HG02759 (cell line): ENCODE results near the gene SYT1.
A peak's percentile ranks its signal among the peaks of the same experiment; 100 is the strongest.

ENCODE experiments used
- ATAC-seq: cut with Tn5 transposase; IDR thresholded peaks from one replicate; pipeline ENCODE4 v1.9.1; 2021; ENCODE audit warnings: mild to moderate bottlenecking, moderate library complexity; ENCODE audit not compliant: unreplicated experiment

The SYT1 gene

DNA sequence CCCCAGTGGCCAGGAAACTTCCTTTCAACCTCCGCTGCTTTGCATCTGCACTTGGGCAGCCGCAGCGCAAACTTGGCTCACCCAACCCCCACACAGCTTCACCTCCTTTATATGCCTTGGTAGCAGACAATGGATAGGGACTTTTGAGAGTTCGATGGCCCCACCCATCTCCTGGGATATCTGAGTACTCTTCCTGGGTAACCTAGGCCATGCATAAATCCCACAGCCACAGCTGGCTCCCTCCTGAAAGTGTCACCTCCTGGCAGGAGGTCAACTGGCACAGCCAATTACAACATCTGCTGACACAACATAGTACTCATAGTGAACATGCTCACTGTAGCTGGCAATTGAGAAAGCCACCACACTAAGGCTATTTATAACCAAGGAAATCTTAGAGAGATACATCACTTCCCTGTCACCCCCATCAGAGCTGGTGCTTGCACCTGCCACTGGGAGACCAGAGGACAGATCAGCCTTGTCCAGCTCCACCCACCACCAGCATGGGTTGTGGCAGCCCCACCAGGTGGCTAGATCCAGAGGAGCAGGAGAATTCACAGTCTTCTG is 410.0 kb downstream of the SYT1 start:
- peak; percentile 68 for ATAC-seq

DNA sequence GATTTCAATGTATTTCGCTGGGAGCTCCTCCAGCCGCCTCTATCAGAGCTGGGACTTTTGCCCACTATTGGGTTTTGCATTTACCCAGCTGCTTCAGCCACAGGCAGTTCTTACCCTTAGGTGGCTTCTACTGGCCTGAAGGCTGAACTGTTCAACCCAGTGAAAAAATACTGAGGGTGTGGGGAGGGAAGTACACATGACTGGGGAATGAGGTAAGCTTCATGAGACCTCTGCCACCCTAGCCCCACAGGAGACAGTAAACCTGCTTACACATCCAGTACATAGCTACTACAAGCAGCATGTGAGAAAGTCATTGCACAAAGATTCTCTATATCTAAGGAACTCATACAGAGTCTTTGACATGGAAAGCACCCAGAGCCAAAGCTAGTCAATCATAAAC is 411.1 kb downstream of the SYT1 start:
- no peak for ATAC-seq

DNA sequence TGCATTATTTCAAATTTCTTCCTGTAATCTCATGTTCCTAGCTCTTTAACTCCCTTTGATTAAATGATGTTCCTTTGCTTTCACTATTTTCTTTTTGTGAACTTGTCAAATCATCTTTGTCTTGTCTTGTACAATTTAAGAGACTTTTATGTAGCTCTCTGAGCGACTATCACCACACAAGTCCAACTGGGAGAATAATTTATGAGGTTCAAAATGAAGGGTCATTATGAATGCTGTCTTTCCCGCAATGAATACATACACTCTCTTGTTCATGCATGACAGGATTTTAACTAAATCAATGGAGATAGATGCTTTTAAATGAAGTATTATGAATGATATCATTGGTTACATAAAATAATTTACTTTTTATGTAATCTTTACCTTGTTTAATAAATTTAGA is 418.8 kb downstream of the SYT1 start:
- ATAC-seq, result no peak

DNA sequence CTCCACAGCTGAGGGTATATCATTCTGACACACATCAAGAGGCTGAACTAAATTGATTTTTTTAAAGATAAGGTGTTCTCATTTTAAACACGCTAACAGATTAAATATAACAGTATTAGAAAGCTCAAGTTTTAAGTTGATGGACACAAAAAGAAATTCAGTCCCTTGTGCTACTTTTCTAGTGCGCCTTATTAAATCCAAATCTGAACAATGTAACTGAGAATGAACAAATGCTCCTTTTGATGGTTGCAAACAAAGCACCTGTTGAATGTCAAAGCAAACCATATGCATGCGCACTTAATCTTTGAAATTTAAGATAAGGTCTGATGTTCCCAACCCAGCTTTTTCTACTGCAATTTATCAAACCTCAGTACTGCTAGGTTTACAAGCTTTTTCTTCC is 424.3 kb downstream of the SYT1 start:
- no peak for ATAC-seq

DNA sequence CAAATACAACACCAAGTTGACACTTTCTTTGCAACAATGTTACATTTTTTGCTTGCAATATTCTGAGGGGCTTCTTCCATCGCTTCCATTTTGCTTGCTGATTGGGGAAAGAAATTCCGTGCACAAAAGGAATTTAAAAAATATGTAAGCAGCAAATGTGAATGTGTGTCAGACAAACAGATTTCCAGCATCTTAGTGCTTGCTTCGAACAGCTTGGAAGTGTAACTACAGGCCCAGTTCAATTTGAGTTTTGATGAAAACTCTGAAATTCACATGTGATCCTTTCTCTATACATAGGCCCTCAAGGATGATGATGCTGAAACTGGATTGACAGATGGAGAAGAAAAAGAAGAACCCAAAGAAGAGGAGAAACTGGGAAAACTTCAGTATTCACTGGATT is 427.1 kb downstream of the SYT1 start:
- no peak for ATAC-seq

DNA sequence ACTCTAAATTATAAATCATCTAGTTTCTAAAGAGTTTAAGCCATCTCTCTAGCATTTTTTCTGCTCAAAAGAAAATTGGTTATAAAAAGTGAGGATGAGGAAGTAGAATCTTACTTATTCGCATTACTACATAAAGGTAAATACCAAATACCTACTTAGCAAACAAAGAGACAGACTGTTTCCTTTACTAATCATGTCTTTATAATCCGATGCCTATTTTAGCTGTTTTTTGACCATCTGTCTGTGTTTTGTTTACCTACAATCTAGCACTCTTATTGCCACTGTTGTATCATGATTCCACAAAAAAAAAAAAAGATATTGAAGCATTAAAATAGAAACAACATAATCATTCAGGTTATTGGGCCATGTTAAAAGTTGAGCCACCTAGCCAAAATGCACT is 430.0 kb downstream of the SYT1 start:
- no peak for ATAC-seq

DNA sequence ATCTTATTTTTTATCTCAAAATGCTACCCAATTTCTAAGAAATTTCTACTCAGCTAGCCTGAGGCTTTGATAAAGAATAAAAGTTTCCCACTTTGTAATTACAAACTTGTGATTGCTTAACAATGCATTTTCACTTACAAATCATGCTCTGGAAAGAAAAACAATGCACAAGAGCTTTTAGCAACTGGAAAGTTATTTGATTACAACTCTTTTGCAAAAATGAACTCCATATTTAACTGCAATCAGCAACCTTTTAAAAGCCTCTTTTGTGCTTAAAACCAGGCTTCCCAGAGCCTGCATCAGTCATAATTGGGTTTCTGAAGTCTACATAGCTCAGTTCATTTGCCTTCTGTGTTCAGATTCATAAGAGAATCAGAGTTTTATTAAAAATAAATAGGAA is 431.0 kb downstream of the SYT1 start:
- ATAC-seq, result no peak

DNA sequence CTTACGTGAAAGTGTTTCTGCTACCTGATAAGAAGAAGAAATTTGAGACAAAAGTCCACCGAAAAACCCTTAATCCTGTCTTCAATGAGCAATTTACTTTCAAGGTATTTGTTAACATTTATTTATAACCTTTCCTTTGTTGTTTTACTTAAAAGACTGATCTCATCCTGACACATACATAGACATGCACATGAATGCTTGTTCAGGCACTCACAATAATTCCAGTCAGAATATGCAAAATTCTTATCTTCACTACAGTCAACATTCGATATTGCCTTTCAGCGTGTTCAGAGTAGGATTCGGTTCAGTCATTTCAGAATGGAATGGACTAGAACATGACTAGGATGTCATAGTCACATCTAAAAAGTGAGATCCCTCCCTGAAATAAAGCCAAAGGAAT is 431.6 kb downstream of the SYT1 start:
- no peak for ATAC-seq

DNA sequence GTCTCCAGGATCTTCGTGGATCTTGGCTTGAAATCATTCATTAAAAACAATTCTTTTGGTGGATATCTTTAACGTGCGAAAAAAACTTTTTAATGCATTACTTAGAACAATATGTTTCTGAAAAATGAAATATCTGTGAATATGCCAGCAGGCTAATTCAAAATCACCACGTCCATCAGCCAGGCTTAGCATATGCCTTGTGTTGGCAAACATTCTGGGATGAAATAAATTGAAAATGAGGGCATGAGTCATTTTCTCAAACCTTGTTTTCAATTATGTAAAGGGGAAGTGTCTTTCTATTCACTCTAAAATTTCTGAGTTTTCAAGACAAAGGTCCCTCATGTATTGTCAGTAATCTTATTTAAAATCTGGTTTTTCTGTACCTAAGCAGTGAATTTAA is 432.3 kb downstream of the SYT1 start:
- no peak for ATAC-seq

DNA sequence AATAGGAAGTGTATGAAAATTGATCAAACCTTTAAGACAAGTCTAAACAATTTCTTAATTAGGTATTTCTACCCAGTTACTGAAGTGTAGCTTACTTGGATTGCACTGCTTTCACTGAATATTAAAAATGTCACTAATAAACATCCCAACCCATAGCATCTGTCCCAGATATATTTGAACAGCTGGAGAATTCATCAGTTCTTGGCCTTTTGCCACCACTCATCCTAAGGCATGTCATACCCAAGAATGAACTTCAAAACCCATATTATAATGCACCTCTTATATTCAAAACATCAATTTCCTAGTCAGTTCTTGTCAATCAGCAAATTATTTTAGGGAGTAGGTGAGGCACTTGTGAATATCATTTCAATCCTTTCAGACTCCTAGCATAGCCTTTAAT is 433.9 kb downstream of the SYT1 start:
- ATAC-seq, result no peak

DNA sequence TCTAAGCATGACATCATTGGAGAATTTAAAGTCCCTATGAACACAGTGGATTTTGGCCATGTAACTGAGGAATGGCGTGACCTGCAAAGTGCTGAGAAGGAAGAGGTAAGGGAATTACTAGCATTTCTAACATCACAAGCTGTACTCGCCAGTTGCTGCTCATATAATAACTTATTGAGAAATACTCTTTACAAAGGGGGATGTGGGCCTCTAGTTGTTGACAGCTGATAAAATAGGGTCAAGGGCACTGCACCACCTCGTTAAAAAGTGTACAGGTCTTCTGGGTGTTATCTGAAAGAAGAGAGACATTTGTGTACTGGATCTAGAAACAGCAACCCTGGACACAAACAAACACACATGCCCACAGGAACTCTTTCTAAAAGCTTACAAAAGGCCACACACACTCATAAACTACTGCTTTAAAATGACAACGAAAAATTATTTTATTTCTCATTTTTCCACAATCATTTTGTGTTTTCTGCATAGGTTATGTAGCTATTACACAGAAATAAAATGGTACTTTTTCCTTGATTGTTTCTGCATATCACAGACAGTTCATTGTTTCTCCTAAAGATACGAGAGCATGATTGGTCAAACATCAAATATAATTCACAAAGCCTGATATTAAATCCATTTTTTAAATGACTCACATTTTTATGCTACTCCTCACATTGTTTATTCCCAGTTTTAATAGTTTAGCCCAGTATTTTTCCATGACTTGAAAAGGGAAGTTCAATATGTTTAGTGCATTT is 435.0 kb downstream of the SYT1 start:
- ATAC-seq, result no peak

DNA sequence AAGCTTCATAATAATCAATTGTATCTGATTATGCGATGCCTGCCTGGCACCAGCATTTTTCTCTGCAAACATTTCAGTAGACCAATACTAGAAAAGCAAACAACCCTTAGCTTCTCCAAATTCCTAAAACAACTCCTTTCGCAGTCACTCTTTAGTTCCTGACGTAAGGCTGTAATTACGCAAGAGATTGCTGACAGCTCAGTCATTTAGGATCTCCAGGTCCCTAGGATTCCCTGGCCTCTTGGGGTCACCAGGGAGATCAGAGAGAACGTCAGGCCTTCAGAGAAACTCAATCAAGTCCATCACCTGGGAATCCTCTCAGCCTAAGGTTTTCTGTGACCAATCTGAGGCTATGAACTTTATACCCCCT is 435.6 kb downstream of the SYT1 start:
- ATAC-seq, result no peak

DNA sequence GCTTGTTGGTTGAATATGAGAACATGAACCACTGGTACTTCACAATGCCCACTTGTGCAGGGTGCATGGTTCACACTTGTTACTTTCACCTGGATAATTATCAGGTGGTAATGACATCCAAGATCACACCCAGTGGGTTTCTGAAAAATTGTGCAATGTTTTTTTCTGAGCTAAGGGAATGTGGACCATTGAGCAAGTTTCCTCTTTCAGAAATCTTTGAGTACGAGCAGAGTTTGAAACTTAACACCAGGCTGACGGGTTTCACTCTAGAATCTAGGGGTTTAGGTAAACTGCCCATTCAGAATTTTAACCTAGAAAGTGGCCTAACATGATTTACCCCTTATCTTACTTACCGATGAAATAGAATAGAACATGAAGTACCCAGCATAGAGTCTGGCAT is 436.6 kb downstream of the SYT1 start:
- ATAC-seq, result no peak

DNA sequence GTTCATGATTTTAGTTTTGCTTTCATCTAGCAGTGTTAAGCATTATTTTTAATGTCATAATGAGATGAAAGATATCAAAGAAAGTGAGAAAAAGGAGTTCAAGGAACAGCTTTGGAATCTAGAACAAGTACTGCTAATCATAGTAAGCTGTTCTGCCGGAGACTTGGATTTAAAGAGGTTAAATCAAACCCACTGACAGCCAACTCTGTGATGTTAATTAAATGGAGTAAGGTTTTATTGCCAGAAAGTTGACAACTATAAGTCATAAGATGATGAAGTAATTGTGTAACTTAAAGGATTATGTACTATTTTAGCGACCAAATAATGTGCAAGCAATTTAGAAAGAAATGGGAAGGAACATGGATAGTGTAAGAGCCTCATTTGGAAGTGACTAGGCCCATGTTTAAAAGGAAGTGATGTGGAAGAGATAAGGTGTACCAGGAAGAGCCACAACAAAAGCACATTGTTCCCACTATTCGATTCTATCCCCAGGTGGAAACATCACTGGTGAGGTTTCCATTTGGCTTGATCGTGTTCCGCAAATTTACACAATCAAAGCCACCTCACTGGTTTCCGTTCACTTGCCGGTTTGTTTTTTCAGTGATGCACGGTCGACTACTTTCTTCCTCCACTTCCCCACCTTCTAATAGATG is 437.7 kb downstream of the SYT1 start:
- ATAC-seq, result no peak

DNA sequence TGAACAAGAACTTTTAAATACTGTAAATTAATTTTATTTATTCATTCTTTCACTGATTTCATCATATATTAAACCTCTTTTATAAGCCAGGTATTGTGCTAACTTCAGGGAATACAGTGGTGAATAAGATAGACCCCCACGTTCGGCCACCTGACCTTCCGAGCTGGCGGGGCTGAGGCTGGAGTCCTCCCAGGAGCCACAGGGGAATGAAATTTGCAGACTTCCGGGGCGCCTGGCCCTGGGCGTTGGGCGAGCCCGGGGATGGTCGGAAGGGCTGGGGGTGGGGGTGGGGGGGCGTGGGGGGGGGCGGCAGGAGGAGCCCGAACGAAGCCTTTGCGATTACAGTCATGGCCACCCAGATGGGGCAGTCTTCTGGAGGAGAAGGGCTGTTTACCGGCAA is 442.8 kb downstream of the SYT1 start:
- no peak for ATAC-seq

DNA sequence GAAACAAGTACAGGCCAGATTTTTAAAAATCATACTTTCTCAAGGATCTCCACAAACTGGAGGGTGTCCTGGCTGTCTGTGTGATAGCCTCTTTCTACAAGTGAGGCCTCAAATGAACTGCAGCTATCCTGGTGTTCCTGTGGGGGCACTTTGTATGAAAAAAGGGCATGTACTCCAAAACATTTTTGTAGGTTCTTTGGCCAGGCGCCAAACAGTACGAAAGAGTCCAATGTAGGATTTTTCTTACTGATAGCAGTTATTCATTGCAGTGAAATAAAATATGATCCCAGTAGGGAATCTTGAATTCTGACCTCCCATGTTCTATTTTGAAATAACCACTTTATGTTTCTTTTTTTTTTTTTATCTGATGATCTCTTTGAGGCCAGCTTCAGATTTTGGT is 444.5 kb downstream of the SYT1 start:
- no peak for ATAC-seq

DNA sequence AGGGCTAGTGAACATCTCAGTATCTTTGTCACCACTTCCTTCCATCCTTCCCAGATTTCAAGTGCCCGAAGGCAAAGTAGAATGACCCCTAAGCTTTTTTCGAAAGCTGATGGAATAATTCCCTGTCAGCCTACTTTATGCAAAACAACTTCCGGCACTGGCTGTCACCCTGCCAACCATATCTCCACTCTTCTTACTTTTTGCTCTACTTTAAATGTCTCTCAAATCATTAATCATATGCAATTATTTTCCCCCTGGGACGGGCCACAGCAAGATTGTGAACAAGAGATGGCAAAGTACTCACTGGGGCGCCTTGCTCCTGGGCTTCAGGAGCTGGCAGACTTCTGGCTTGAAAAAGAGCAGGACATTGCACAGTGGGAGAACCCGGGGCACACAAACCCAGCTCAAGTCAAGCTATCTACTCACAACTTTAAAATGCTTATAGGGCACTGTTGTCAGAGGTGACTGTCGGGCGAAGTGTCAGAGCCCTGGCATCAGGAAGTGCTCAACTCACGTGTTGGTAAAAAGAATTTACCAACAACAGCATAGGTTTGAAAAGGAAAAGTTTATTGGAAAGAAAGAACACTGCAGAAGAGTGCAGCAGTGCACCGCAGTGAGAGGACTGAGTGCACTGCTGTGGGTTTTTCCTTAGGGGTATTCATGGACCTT is 452.7 kb downstream of the SYT1 start:
- no peak for ATAC-seq

DNA sequence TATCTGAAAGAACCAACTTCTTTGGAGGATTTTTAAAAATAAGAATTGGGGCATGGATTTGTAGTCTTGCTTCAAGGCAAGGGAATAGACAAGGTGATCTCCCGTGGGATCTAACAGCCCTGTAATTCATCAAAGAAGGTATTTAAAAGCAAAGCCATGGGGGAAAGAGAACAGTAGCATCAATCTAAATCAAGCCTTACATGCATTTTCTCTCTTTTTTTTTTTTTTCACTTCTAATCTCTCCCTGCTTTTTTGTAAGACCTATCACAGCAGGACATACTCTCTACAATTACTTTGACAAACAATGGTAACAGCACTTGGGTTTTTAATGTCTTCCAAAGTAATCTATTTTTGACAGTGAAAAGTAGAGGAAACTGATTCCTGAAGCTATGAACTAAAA is 458.3 kb downstream of the SYT1 start:
- no peak for ATAC-seq

DNA sequence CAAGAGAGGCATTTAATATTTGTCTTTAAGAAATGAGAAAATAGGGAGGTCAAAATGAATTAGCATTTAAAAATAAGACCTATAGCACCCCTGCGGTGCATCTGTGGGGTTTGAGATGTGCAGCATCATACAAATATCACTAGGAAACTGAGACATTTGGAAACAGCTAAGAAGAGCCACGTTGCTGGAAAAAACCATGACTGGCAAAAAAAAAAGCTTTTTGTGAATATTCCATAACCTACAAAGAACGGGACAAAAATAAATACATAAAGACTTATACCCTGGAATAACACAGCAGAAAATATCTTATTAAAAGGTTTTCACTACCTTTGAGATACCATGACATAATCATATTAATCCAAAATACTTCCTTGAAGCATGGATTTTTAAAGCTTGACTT is 460.0 kb downstream of the SYT1 start:
- no peak for ATAC-seq

DNA sequence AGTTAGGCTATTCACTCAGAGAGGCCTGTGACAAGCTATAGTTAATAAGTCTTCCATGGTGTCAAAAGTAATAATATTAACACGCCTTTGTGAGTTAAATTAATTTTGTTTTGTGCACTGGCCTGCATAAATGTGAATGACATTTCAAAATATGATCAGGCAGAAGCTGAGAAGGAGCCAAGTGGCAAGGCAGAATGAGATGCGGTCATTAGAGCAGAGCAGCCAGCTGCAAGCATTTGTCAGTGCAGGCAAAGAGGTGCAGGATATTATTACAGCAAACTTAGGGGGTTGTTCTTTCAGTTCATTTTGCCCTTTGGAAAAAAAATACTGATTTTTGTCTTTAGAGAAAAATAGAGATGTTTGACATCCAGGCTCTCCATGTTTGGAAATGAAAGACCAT is 461.6 kb downstream of the SYT1 start:
- ATAC-seq, result no peak

DNA sequence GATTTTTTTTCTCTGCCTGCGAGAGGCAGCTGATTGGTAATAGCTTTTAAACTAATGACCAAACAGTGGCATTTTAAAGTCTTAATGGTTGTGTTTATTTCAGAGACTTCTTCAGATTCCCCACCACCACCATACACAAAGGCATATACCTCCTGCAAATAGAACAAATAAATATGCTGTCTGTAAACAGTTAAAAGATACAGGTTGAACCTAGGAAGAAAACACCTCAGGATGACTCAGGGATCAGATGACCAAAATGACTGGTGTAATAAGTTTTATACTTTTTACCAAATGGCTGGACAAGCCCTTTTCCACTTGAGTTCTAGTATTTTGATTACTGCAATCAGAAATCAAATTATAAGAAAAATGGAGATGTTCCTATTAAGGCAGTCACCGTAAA is 462.1 kb downstream of the SYT1 start:
- ATAC-seq, result no peak

DNA sequence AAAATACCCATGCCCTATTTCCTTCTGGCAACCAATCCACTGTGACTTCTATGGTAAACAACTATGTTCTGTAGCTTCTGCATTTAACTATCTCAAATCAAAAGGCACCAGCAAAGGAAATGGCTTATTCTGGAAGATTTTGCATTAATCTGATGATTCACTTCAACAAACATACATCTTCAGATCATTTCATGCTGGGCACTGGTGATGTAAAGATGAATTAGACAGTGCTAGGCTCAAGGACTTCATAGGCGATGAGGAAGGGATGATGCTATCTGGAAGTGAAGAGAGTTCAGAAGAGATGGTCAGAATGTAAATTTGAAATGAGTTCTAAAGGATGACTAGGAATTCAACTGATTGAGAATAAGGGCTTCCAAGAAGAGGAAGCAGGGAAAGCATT is 462.9 kb downstream of the SYT1 start:
- no peak for ATAC-seq
